Ishikawa (cell line): ENCODE results near the gene SEPTIN10.

Experiments
- CEBPB ChIP-seq: IDR thresholded peaks from 2 replicates; pipeline ENCODE4 v1.6.1; 2012
- EP300 ChIP-seq: IDR thresholded peaks from 2 replicates; pipeline ENCODE4 v1.6.1; 2012; ENCODE audit warnings: borderline replicate concordance
- TAF1 ChIP-seq: IDR thresholded peaks from 2 replicates; pipeline ENCODE4 v1.6.1; 2012; ENCODE audit warnings: low read depth, mild to moderate bottlenecking
- TF ChIP-seq, protein P1 (sequence below): IDR thresholded peaks from 2 replicates; pipeline ENCODE4 v1.6.1; 2012; ENCODE audit warnings: low read depth, mild to moderate bottlenecking
- TF ChIP-seq, protein P2 (sequence below): IDR thresholded peaks from 2 replicates; pipeline ENCODE4 v1.6.1; 2012

DNA sequence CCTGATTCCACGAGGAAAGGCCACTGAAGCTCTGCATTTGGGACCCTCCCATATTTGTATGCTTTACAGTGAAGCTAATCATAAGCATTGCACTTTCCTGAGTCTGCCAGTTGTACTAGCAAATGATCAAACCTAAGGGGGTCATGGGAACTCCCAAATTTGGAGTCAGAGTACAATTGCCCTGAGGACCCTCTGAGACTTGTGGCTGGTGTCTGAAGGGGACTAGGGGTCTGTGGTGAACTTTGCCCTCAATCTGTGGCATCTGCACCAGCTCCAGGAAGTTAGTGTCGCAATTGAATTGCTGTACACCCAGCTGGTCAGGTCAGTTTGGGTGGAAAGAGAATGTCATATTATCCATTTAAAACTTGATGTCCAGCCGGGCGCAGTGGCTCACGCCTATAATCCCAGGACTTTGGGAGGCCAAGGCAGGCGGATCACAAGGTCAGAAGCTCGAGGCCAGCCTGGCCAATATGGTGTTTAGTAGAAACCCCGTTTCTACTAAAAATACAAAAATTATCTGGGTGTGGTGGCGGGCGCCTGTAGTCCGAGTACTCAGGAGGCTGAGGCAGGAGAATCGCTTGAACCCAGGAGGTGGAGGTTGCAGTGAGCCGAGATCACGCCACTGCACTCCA is 18.5 kb upstream of the SEPTIN10 start:
- TF ChIP-seq EP300 = no peak
- TF ChIP-seq, protein P1, sequence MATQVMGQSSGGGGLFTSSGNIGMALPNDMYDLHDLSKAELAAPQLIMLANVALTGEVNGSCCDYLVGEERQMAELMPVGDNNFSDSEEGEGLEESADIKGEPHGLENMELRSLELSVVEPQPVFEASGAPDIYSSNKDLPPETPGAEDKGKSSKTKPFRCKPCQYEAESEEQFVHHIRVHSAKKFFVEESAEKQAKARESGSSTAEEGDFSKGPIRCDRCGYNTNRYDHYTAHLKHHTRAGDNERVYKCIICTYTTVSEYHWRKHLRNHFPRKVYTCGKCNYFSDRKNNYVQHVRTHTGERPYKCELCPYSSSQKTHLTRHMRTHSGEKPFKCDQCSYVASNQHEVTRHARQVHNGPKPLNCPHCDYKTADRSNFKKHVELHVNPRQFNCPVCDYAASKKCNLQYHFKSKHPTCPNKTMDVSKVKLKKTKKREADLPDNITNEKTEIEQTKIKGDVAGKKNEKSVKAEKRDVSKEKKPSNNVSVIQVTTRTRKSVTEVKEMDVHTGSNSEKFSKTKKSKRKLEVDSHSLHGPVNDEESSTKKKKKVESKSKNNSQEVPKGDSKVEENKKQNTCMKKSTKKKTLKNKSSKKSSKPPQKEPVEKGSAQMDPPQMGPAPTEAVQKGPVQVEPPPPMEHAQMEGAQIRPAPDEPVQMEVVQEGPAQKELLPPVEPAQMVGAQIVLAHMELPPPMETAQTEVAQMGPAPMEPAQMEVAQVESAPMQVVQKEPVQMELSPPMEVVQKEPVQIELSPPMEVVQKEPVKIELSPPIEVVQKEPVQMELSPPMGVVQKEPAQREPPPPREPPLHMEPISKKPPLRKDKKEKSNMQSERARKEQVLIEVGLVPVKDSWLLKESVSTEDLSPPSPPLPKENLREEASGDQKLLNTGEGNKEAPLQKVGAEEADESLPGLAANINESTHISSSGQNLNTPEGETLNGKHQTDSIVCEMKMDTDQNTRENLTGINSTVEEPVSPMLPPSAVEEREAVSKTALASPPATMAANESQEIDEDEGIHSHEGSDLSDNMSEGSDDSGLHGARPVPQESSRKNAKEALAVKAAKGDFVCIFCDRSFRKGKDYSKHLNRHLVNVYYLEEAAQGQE = no peak
- no peak for TF ChIP-seq TAF1
- TF ChIP-seq CEBPB = no peak
- TF ChIP-seq, protein P2, sequence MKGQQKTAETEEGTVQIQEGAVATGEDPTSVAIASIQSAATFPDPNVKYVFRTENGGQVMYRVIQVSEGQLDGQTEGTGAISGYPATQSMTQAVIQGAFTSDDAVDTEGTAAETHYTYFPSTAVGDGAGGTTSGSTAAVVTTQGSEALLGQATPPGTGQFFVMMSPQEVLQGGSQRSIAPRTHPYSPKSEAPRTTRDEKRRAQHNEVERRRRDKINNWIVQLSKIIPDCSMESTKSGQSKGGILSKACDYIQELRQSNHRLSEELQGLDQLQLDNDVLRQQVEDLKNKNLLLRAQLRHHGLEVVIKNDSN = no peak
